Activated CD4-positive, alpha-beta T cell treated with anti-CD3 and anti-CD28 coated beads, Interleukin-2, amount 50 U/mL, for 24 hours (primary cell): Measurements from ENCODE around the gene STAB1.

Source experiments
- DNase-seq, 2 donors: peaks; one replicate each; pipeline ENCODE4 v3.0.0-alpha.2; 2020; ENCODE audit warnings: low read depth in 1 of 2, low spot score in 1 of 2

The STAB1 gene

DNA sequence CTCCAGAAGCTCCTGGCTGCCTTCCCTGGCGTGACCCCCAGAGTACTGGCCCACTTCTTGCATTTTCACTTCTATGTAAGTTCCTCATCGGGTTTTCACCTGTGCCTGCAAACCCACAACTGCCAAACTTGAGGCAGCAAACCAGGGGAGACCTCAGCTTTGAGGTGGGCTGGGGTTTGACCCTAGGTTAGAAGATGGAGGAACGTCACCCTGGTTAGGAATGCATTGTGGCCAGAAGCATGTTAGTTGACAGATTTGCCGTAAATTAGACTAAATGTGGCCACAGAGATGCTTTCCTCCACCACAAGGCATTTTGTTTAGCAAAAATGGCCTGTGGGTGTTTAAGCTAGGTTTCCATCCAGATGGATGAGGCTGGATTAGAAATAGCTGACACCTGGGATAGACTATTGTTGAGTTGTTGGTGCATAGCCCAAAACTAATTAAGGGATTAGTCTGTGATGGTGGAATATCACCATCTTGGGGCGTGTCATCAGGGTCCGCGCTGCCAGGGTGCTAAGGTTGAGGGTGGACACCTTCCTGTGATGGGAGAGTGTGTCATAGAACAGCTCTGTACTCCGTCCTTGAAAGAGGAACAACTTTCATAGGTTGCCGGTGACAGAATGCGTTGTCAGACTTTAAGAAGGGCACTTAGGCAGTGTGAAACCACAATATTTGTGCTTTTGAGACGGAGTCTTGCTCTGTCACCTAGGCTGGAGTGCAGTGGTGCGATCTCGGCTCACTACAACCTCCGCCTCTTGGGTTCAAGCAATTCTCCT lies 36.2 kb upstream of the STAB1 start:
- no peak for DNase-seq

DNA sequence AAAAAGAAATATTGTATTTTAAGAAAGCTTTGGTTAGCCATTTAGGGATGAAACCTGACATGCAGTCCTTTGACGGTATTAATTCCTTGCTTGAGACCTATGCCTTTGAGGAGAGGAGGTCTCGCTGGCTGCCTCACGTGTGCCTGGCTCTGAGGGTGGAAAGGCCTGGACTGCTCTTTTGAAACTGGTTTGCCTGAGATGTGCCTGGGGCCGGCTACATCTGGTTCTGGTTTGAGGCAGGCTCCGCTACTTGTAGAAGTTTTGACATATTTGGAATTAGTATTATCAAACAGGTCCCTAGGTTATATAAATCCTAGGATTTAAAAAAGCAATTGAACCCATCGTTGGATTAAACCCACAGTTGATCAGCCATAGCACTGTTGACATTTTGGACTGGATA lies 33.3 kb upstream of the STAB1 start:
- no peak for DNase-seq

DNA sequence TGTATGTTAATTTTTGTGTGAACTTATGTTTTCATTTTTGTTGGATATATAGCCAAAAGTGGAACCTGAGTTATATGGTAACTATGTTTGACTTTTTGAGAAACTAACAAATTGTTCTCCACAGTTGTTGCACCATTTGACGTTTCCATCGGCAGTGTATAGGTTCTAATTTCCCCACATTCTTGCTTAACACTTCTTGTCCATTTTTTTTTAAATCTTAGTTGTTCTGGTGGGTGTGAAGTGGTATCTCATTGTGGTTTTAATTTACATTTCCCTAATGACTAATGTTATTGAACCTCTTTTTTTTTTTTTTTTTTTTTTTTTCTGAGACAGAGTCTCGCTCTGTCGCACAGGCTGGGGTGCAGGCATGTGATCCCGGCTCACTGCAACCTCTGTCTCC lies 31.7 kb upstream of the STAB1 start:
- no peak for DNase-seq

DNA sequence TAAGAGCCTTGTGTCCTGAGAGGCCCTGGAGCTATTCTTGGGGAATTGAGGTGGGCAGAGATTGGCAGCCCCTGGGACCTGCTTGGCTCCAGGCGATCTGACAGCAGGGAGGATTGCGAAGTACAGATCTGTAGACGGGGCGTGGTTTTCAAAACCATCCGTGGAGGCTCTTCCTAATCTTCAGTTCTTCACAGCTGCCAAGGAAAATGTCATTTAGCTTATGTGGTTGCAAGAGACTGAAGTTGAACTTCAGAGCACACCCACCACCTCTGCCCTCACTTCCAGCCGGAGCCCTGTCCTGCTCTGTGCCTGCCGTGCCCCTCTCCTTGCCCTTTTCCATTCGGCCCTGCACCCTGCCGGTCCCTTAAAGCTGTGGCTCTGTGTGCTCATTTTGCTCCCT lies 26.8 kb upstream of the STAB1 start:
- no peak for DNase-seq

DNA sequence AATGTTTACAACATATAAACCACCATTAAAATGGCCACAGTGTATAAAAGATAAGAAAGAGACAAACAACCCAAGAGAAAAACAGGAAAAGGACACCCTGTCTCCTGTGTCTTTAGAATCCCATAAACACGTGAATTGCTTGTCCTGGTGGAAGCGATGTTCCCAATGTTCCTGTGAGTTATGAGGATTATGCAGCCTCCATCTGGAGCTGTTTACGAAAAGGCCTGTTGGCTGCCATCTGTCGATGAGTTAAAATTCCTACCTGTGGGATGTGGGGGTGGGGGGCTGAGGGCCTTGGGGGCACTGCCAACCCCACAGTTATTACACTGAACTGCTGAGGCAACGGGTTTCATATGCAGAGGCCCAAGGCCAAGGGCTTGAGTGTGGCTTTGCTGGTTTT lies 26.1 kb upstream of the STAB1 start:
- DNase-seq, result no peak

DNA sequence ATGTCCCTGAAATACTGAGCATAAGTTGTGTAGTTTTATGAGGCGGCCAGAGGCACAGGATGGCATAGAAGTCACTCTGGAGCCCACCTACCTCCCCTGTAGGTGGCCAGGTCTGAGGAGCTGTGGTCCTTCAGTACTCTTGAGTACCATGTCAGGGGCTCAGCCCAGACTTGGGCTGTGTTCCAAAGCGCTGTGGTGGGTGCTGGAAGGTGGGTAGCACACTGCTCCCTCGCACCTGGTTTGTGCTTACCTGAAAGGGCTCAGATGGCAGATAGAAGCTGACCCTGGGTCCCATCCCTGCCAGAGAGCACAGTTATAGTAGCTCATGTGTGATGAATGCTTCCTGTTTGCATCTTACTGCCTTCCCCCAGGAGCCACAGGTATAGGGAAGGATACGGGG lies 24.2 kb upstream of the STAB1 start:
- no peak for DNase-seq

DNA sequence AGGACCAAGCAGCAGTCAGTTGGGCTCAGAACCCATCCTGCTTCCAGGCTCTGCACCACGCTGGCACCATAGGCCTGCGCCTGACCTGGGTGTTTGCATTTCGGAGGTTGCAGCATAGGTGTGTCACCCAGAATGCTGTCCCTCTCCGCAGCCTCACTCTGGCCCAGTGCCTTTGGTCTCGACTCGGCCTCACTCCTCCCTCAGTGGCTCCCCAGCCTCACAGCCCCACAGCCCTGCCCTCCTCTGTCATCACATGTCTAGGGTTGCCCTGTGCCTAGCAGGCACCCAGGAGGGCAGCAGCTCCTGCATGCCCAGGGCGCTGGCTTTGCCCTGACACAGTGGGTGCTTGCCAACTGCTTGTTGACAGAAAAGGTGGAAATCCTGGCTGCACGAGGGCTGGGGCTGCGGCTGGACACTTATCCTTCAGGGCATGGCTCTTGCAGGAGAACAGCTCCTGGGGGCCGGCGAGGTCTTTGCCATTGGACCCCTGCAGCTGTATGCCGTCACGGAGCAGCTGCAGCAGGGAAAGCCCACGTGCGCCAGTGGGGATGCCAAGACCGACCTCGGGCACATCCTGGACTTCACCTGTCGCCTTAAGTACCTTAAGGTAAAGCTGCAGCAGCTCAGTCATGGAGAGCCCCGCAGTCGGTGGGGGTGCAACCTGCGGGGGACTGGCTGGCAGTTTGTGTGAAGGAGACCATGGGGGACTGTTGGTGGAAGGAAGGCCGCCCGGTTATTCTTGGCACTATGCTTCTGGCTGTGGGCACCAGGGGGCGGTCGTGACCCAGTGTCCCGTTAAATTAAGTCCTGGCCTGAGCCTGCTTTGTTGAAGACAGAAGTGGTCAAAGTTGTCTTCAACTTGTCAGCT lies 23.5 kb upstream of the STAB1 start:
- no peak for DNase-seq

DNA sequence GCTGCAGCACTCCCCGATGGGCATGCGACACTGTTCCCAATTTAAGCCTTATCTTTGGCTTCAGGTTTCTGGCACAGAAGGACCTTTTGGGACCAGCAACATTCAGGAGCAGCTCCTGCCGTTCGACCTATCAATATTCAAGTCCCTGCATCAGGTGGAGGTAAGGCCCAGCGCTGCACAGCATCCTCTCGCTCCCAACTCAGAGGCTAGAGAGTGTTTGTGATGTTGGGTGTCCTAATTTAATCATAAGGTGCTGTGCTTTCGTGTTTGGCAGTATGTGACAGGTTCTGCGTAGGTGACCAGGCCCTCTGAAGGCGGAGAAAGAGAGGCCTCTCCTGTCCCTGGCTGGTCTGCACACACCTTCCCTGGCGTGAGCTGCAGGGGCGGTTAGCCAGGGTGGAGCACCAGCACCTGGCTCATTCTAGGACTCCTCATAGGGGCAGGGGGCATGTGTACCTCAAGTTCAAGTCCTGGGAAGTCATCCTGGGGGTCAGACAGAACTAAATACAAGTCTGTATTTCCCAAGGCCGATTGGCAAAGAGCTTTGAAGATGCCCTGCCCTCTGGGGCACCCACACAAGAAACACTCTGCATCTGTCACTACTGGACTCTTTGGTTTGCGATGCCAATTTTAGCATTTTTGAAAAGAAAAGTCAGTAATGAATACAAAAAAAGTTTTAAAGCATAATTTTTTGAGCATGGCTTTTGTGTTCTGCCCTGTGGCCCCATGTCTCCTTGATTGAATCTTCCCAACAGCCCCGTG lies 22.7 kb upstream of the STAB1 start:
- DNase-seq, result no peak

DNA sequence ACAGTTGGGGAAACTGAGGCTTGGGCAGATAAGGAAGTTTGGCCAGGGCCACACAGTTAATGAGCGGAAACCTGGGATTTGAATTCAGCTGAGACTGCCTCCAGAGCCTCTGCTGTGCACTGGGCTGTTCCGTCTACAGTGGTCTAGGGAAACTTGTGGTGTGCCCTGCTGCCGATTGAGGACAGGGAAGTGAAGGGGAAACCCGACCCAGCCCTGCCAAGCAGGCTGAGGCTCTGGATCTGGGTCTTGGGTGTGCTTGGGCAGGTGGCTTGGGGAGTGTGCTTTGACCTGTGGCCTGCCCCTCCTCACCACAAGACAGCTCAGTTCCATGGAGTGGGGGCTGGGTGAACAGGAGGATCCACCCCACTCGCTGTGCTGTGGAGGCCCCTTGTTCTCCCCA lies 22.1 kb upstream of the STAB1 start:
- no peak for DNase-seq

DNA sequence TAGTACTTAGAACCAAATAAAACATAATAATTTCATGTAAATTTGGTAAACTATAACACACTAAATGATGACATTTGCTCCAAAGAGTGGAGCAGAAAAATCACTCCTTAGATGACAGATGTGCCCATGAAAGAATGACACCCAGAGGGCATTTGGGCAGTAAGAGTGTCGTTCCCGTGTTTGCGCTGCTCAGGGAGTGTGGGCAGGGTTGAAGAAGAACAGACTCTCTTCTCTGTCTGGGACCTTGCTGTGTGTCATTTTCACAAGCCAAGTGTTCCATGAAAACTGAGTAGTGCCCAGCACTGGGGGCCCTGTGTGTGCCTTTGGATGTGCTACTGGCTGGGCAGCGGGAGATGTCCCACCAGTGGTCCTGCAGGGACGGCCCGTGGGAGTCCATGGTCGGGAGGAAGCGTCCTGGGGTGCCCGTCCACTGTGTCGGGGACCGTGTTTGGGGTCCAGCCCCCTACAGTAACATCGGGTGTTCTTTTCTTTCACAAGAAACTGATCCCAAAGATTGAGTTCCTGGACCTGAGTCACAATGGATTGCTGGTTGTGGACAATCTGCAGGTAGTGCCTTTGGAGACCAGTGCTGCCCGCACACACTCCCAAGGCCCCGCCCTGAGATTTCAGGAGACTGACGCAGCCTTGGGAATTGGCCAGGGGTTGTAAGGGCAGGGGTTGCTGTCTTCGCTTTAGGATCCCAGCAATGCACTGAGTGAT lies 17.9 kb upstream of the STAB1 start:
- DNase-seq, result no peak

DNA sequence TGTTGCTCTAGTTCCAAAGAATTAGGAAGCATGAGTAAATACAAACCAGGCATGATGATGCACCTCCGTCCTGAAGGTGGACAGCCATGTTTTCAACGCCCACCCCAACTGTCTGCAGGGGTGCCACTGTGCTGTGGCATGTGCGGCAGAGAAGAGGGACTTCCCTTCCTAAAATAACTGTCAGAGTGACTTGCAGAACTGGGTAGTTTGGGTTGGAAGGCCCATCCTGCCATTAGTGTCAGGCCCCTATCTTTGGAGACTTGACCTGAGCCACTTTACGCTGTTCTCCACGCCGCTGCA lies 17.4 kb upstream of the STAB1 start:
- DNase-seq, result no peak

DNA sequence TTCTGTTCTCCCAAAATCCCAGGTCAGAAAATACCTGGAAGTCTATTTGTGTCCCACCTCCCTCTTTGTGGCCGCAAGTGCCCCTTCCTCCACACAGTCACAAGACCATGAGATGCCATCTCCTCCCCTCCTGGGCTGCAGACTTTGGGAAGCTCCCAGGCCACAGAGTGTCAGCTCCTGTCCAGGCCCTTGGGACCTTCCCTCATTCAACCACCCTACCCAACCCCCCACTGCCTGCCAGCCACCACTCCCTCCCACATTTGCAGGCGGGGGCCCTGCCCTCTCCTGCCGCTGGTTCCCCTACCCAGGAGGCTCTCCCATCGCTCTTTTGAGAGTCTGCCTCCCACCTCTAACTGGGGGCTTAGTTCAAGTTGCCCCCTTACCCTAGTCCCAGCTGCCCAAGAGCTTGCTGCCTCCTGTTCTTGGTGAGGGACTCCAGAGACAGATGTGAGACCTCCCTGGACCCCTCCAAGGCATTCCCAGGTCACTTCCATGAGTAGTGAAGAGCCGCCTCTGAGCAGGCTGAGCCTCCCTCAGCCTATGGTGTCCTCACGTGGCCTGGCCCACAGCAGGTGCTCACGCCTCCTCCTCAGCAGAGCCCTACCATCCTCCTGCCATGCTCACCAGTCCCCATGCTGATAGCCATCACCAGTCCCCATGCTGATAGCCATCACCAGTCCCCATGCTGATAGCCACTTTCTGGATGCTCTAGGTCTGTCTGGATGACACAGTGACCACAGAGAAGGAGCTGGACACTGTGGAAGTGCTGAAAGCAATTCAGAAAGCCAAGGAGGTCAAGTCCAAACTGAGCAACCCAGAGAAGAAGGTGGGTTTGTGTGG lies 15.9 kb upstream of the STAB1 start:
- DNase-seq, result no peak

DNA sequence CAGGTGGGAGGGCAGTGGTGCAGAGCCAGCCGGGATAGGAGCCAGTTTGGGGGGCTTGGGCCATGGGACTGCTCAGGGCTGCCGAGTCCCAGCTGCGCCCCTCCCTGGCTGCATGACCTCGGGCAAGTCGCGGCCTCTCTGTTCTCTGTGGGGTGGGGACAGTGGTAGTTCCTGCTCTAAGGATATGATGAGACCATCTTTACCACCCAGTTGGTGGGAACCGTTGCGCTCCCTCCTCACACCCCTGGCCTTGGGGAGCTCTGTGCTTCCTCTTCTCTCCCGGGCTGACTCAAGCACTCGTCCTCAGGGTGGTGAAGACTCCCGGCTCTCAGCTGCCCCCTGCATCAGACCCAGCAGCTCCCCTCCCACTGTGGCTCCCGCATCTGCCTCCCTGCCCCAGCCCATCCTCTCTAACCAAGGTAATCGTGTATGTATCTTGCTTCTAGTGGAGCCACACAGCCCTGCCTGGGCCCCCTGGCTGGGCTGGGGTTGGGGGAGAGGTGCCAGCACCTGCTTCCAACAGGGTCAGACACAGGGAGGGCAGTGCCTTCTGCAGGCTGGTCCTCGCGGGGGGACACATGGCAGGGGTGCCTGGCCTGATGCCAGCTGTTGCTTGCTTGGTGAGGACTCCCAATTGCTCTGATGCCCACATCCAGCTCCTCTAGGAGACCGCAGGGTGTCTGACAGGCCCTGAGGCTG lies 15.1 kb upstream of the STAB1 start:
- DNase-seq, result no peak

DNA sequence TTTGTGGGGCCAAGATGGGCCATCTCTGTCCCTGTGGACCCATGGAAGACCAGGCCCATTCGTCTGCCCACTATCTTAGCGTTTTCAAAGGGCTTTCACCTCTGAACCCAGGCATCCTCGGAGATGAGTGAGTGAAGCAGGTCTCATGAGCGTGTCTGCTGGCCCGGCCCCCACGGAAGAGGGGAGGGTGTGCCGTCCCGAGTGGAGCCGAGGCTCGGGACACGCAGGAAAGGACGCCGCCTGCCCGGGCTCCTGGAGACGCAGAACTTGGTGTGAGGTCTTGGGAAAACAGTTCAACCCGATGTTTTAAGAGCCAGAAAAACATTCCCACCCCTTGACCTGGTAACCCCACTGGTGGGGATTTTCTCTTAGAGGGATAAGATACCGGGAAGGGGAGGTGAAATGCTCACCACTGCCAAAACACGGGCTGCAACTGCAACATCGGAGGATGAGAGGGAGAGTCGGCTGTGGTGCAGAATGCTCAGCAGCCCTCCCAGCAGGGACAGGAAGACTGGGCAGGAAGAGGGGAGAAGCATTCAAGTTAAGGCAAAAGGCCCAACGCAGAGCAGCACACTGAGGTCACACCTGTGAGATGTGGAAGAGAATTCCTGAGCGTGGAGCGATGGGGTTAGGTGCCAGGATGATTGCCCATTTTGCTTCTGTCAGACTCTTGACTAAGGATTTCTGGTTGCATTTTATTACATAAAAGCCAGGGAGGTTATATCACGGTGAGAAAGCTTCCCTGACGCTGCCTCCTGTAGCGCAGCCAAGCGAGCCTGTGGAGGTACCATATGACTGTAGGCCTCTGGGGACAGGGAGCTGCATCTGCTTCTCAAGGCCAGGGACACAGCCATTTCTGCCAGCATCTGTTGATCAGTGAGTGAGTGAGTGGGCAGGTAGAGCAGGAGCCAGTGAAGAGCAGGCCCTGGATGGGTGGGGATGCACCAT lies 14.1 kb upstream of the STAB1 start:
- DNase-seq, result no peak

DNA sequence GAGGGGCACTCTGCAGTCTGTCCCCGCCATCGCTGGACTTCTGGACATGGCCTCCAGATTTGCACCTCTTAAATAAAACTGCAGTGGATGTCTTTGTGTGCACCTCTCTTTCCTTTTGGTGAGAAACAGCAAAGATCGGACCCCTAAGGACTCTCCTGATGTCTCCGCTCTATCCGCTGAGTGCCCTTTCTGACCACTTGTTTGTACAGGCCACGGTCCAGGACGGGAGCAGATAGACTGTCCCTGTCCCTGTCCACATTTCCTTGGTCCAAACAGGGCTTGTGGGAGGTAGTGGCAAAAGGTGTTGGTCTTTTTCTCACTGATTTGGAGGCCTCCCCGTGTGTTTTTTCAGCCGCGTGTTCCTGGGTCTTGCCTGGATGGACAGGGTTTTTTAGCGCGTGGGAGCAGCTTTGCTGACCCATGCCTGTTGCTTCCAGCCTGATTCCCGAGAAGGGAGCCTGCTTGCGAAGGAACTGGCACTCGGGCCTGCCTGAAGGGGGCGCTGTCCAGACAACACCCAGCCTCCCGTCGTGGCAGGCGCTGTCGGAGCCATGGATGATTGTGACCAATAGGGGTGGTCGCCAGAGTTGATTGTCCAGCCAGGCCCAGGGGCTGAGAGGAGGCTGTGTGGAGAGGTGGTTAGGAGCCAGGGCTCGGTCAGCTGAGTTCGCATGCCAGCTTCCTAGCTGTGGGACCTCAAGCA lies 13.2 kb upstream of the STAB1 start:
- no peak for DNase-seq

DNA sequence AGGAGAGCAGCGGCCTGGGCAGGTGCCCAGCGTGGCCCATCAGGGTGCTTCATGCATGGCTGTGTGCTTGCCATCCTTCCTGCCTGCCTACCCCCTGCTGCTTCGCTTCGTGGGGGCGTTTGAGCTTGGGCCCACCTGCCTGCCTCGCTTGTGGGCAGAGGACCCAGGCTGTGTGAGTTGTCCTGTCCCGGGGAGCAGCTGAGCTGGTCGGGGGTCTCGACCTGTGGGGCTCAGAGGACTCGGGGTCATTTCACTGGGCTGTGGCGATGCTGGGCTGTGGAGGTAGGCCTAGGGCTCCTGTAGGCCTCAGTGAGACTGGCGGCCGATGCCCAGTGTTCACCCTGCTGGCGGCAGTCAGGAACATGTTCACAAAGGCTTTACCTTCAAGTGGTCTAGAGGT lies 12.1 kb upstream of the STAB1 start:
- DNase-seq, result no peak

DNA sequence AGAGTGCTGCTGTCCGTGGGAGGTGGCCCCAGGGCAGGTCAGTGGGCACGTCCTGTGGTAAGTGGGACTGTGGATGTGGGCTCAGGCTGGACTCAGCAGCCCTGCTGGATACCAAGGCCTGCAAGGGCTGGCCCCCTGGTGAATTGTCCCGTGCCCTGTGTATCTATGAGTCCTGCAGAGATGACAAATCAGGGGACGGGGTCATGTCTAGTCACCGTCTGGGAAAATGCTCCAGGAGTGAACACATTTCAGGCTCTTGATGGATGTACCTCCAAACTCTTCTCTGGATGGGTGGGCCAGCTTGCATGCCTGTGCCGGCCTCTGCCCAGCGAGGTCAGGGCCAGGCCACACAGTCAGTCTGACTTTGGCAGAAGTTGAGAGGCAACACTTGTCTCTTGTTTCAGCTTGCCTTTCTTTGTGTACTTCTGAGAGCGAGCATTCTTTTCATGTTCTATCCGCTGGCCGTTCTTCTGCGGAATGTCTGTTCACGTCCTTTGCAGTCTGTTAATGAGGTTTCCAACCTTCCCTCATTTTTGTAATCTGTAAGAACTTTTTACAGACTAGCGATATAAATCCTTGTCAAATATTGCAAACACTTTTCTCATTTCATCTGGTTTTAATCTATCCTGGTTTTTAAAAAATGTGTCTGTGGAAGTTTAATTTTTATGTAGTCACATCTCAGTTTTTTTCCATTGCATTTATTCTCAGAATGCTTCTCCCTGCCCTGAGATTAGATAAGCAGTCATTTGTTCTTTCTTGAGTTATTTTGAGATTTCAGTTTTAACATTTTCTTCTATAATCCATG lies 11.4 kb upstream of the STAB1 start:
- no peak for DNase-seq
